HepG2 (cell line): ENCODE measurements around the gene ARL8A. TPM values are rescaled to one million over a fixed set of nuclear protein-coding genes. Genes with fewer than 3 reads are reported as not detected.

Source experiments
- ADNP ChIP-seq: sonication (generic); formaldehyde crosslinking; IDR thresholded peaks from 2 replicates; pipeline ENCODE4 v1.4.0; 2020; ENCODE audit warnings: missing genetic modification reagents
- AFF4 ChIP-seq: sonication (generic); formaldehyde crosslinking; IDR thresholded peaks from 2 replicates; pipeline ENCODE4 v1.4.0; 2020; ENCODE audit warnings: missing genetic modification reagents
- ETS1 ChIP-seq: sonication (generic); formaldehyde crosslinking; IDR thresholded peaks from 2 replicates; pipeline ENCODE4 v1.4.0; 2020; ENCODE audit warnings: missing genetic modification reagents
- SIN3B ChIP-seq: fragments of 150-350 bp; IDR thresholded peaks from 2 replicates; pipeline ENCODE4 v1.6.1; 2014; ENCODE audit warnings: low read length
- TFDP2 ChIP-seq: sonication (generic); formaldehyde crosslinking; IDR thresholded peaks from 2 replicates; pipeline ENCODE4 v1.4.0; 2020; ENCODE audit warnings: missing genetic modification reagents
- USF2 ChIP-seq, 2 experiments: sonication (generic) in 1 of 2; formaldehyde crosslinking in 1 of 2; IDR thresholded peaks; 2 replicates each; pipeline versions ENCODE4 v1.5.1 to v1.6.1; 2011 to 2020; ENCODE audit warnings: borderline replicate concordance in 1 of 2, low read depth in 1 of 2, low read length in 1 of 2, mild to moderate bottlenecking in 1 of 2, missing genetic modification reagents in 1 of 2, moderate library complexity in 1 of 2
- ZNF251 ChIP-seq: sonication (generic); formaldehyde crosslinking; IDR thresholded peaks from 2 replicates; pipeline ENCODE4 v1.9.0; 2021; ENCODE audit warnings: mild to moderate bottlenecking, missing genetic modification reagents
- ZNF703 ChIP-seq: sonication (generic); formaldehyde crosslinking; IDR thresholded peaks from 2 replicates; pipeline ENCODE4 v1.5.1; 2020; ENCODE audit warnings: missing genetic modification reagents, mild to moderate bottlenecking, moderate library complexity, borderline replicate concordance
- polyA plus RNA-seq, 8 experiments: library from polyadenylated mRNA; depleted of rRNA in 3 of 8; stranded (reverse) in 7 of 8; unstranded in 1 of 8; fragments of >200 nt; fragmentation: Illumina TruSeq in 4 of 8; extraction: Trizol in 4 of 8; gene quantifications; 2 replicates each; pipeline versions ENCODE4 v1.2.1 to v1.2.3, GENCODE V29; 2011 to 2016; ENCODE audit warnings: low read depth in 4 of 8, missing spikeins in 1 of 8, mixed read lengths in 1 of 8; ENCODE audit not compliant: insufficient read depth in 1 of 8
- total RNA-seq, 5 experiments: library from RNA; depleted of rRNA; stranded (reverse); fragments of >200 nt; fragmentation: Illumina TruSeq; extraction: Trizol; gene quantifications; 2 replicates each; pipeline ENCODE4 v1.2.3, GENCODE V29; 2016; ENCODE audit warnings: low read depth in 1 of 5

Gene ARL8A
- total and polyA plus RNA-seq, 2 of the 13 experiments (the other 11 are each of a cell fraction or from before 2014, with no cell fraction given) = 2.7 to 23.4 TPM

GRCh38 chr1:202117898-202118371 is 26.6 kb downstream of the ARL8A start (continued):
- no peak for TF ChIP-seq USF2 (IDR thresholded peaks at IDR 0.05; ENCODE audit: low read depth, low read length)
- no peak for TF ChIP-seq USF2 (CRISPR knock-in tag; IDR thresholded peaks at IDR 0.05; ENCODE audit: borderline replicate concordance)
- TF ChIP-seq ADNP (CRISPR knock-in tag) = no peak
- TF ChIP-seq SIN3B = no peak
- TF ChIP-seq TFDP2 (CRISPR knock-in tag) = no peak
- TF ChIP-seq ETS1 (CRISPR knock-in tag) = no peak
- TF ChIP-seq AFF4 (CRISPR knock-in tag) = no peak
- TF ChIP-seq ZNF703 (CRISPR knock-in tag) = no peak
- no peak for TF ChIP-seq ZNF251 (CRISPR knock-in tag)
